SK-N-SH (cell line): ENCODE results near the gene MB21D2. TPM values are rescaled to one million over a fixed set of nuclear protein-coding genes. Genes with fewer than 3 reads are reported as not detected.

Source experiments
- CTCF ChIA-PET: fragments of 300-600, 350-600 bp; formaldehyde crosslinking; extraction: SDS; loops from one replicate; lab custom pipeline; 2021; lab: Yijun Ruan, JAX
- POLR2A ChIA-PET: fragments of 350-600 bp; sonication (Branson Sonifier 250); formaldehyde crosslinking; extraction: SDS; loops from one replicate; lab custom pipeline; 2020; ENCODE audit warnings: antibody characterized with exemption, inconsistent platforms; lab: Yijun Ruan, JAX
- DNase-seq: peaks from one replicate; pipeline ENCODE4 v3.0.0; 2012
- H2AFZ ChIP-seq: fragments of 200-600 bp; sonication (generic); 2 replicates; pipeline ENCODE4 v1.8.1; 2016; ENCODE audit warnings: antibody characterized with exemption, mild to moderate bottlenecking, low read depth
- H3F3A ChIP-seq: fragments of 200-600 bp; sonication (generic); replicated peaks from 2 replicates; pipeline ENCODE3; 2016; ENCODE audit warnings: antibody characterized with exemption, mild to moderate bottlenecking; ENCODE audit not compliant: insufficient read depth
- H3K27ac ChIP-seq, 2 experiments: fragments of 200-500 bp in 1 of 2; fragments of 200-600 bp in 1 of 2; sonication (Bioruptor generic) in 1 of 2; sonication (generic), shearing (Covaris generic) in 1 of 2; 2 replicates each; pipeline versions ENCODE4 v1.5.1 to v1.6.1; 2014 to 2016; ENCODE audit warnings: low read depth in 2 of 2, inconsistent platforms in 1 of 2, low read length in 1 of 2, mild to moderate bottlenecking in 1 of 2, mixed read lengths in 1 of 2
- H3K27me3 ChIP-seq: fragments of 200-600 bp; sonication (generic), shearing (Covaris generic); 2 replicates; pipeline ENCODE4 v1.6.1; 2016; ENCODE audit warnings: mixed run types; ENCODE audit not compliant: insufficient read depth
- H3K36me3 ChIP-seq, 2 experiments: fragments of 200-500 bp in 1 of 2; fragments of 200-600 bp in 1 of 2; sonication (Bioruptor generic) in 1 of 2; sonication (generic) in 1 of 2; replicated peaks in 1 of 2; 2 replicates each; pipeline versions ENCODE3 to v1.5.1; 2014 to 2016; ENCODE audit warnings: low read length in 1 of 2, mild to moderate bottlenecking in 1 of 2; ENCODE audit not compliant: insufficient read depth in 2 of 2, control insufficient read depth in 1 of 2
- H3K4me1 ChIP-seq, 2 experiments: fragments of 200-500 bp in 1 of 2; fragments of 200-600 bp in 1 of 2; sonication (Bioruptor generic) in 1 of 2; sonication (generic), shearing (Covaris generic) in 1 of 2; 2 replicates each; pipeline versions ENCODE4 v1.5.1 to v1.6.1; 2014 to 2016; ENCODE audit warnings: low read depth in 1 of 2, low read length in 1 of 2, mixed run types in 1 of 2; ENCODE audit not compliant: insufficient read depth in 2 of 2, control insufficient read depth in 1 of 2
- H3K4me2 ChIP-seq: fragments of 200-600 bp; sonication (generic), shearing (Covaris generic); 2 replicates; pipeline ENCODE4 v1.6.1; 2017; ENCODE audit warnings: mixed run types
- H3K4me3 ChIP-seq, 2 experiments: fragments of 200-500 bp in 1 of 2; fragments of 200-600 bp in 1 of 2; sonication (Bioruptor generic) in 1 of 2; sonication (generic), shearing (Covaris generic) in 1 of 2; 2 replicates each; pipeline versions ENCODE4 v1.5.1 to v1.8.1; 2014 to 2016; ENCODE audit warnings: low read depth in 2 of 2, inconsistent platforms in 1 of 2, low read length in 1 of 2, mild to moderate bottlenecking in 1 of 2, mixed read lengths in 1 of 2, moderate library complexity in 1 of 2
- H3K79me2 ChIP-seq: fragments of 200-600 bp; sonication (generic); 2 replicates; pipeline ENCODE4 v1.8.1; 2017; ENCODE audit warnings: mild to moderate bottlenecking; ENCODE audit not compliant: insufficient read depth
- H3K9ac ChIP-seq: fragments of 200-600 bp; sonication (generic); 2 replicates; pipeline ENCODE4 v1.6.1; 2017; ENCODE audit warnings: mixed run types
- H3K9me2 ChIP-seq: fragments of 200-600 bp; sonication (generic); 2 replicates; pipeline ENCODE4 v1.6.1; 2017; ENCODE audit warnings: mixed run types
- H3K9me3 ChIP-seq: fragments of 200-600 bp; sonication (generic); 2 replicates; pipeline ENCODE4 v1.6.1; 2017; ENCODE audit warnings: mixed run types, mild to moderate bottlenecking, moderate library complexity
- H4K20me1 ChIP-seq: fragments of 200-600 bp; sonication (generic); 2 replicates; pipeline ENCODE4 v1.6.1; 2017; ENCODE audit warnings: mild to moderate bottlenecking, mixed run types; ENCODE audit not compliant: insufficient read depth
- CHD2 ChIP-seq: fragments of 150-350 bp; IDR thresholded peaks from 2 replicates; pipeline ENCODE4 v1.6.1; 2018; ENCODE audit warnings: low read length; ENCODE audit not compliant: partially characterized antibody
- ELF1 ChIP-seq: IDR thresholded peaks from 2 replicates; pipeline ENCODE4 v1.4.0; 2012
- FOSL2 ChIP-seq: IDR thresholded peaks from 2 replicates; pipeline ENCODE4 v1.4.0; 2012; ENCODE audit warnings: low read depth, mild to moderate bottlenecking, moderate library complexity, borderline replicate concordance
- FOXJ3 ChIP-seq: sonication (generic); formaldehyde crosslinking; IDR thresholded peaks from 2 replicates; pipeline ENCODE4 v1.5.1; 2020; ENCODE audit warnings: mild to moderate bottlenecking, missing genetic modification reagents
- FOXM1 ChIP-seq: IDR thresholded peaks from 2 replicates; pipeline ENCODE4 v1.4.0; 2012; ENCODE audit warnings: low read depth, mild to moderate bottlenecking
- GATA2 ChIP-seq: sonication (generic); formaldehyde crosslinking; IDR thresholded peaks from 2 replicates; pipeline ENCODE4 v1.5.0; 2020; ENCODE audit warnings: mild to moderate bottlenecking, missing genetic modification reagents
- MEF2A ChIP-seq: IDR thresholded peaks from 2 replicates; pipeline ENCODE4 v1.4.0; 2012; ENCODE audit warnings: low read depth, borderline replicate concordance
- MXI1 ChIP-seq: IDR thresholded peaks from 2 replicates; pipeline ENCODE4 v1.6.1; 2012; ENCODE audit warnings: mild to moderate bottlenecking, low read depth, low read length, improper control_type of control experiment
- NFIC ChIP-seq: IDR thresholded peaks from 2 replicates; pipeline ENCODE4 v1.4.0; 2012; ENCODE audit warnings: borderline replicate concordance
- NRF1 ChIP-seq: IDR thresholded peaks from 2 replicates; pipeline ENCODE4 v1.6.1; 2012; ENCODE audit warnings: low read depth, mild to moderate bottlenecking, low read length
- PBX3 ChIP-seq: IDR thresholded peaks from 2 replicates; pipeline ENCODE4; 2012
- POLR2AphosphoS5 ChIP-seq: IDR thresholded peaks from 2 replicates; pipeline ENCODE4 v1.6.1; 2012; ENCODE audit warnings: low read depth, low read length
- RCOR1 ChIP-seq: fragments of 150-350 bp; IDR thresholded peaks from 2 replicates; pipeline ENCODE4 v1.6.1; 2017; ENCODE audit warnings: antibody characterized with exemption, low read length
- RXRA ChIP-seq: IDR thresholded peaks from 2 replicates; pipeline ENCODE4 v1.4.0; 2012; ENCODE audit warnings: low read depth, mild to moderate bottlenecking, borderline replicate concordance
- TAF1 ChIP-seq: IDR thresholded peaks from 2 replicates; pipeline ENCODE4 v1.6.1; 2012; ENCODE audit warnings: low read depth, mild to moderate bottlenecking, low read length, moderate library complexity, borderline replicate concordance
- TEAD4 ChIP-seq: IDR thresholded peaks from 2 replicates; pipeline ENCODE4 v1.4.0; 2012; ENCODE audit warnings: mild to moderate bottlenecking, borderline replicate concordance; ENCODE audit not compliant: insufficient read depth
- USF1 ChIP-seq: IDR thresholded peaks from 2 replicates; pipeline ENCODE4 v1.4.0; 2012; ENCODE audit warnings: low read depth, borderline replicate concordance
- YY1 ChIP-seq: IDR thresholded peaks from 2 replicates; pipeline ENCODE4 v1.4.0; 2012; ENCODE audit warnings: low read depth, mild to moderate bottlenecking
- ZBTB33 ChIP-seq: IDR thresholded peaks from 2 replicates; pipeline ENCODE4 v1.4.0; 2012; ENCODE audit warnings: low read depth, borderline replicate concordance
- WGBS: methylation state at CpG from one replicate; pipeline ENCODE4 v1.1.6; 2017; ENCODE audit warnings: low lambda C conversion rate; 5-methylcytosine and 5-hydroxymethylcytosine counted together
- polyA plus RNA-seq, 3 experiments: library from polyadenylated mRNA; depleted of rRNA; stranded (reverse); fragments of >200 nt; gene quantifications; 2 replicates each; pipeline ENCODE4 v1.2.3, GENCODE V29; 2012
- TF ChIP-seq, protein P1 (sequence below): IDR thresholded peaks from 2 replicates; pipeline ENCODE4 v1.4.0; 2012; ENCODE audit warnings: low read depth
- TF ChIP-seq, protein P2 (sequence below): IDR thresholded peaks from 2 replicates; pipeline ENCODE4 v1.6.1; 2012; ENCODE audit warnings: mild to moderate bottlenecking, low read depth, low read length, moderate library complexity

MB21D2 gene
- polyA plus RNA-seq, 1 of the 3 experiments (the other 2 are of a cell fraction) = 12.7 TPM

DNA sequence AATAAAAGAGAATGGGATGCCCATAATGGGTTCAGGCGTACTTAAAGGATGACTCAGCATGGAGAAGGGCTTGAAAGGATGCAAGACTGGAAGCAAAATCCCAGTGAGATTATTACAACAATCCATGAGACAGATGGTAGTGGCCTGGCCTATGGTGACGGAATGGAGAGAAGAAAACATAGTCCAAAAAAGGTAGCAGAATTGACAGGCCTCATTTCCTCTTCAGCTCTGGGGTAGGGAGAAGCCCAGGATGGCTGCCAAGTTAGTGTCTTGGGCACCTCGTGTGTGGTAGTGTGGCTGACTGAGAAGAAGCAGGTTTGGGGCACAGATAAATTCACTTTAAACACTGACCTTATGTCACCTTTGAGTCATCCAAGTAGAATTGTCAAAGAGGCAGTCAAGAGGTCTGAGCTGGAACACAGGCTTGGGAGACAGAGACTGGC, 18.1 kb downstream of the MB21D2 start (continued):
- TF ChIP-seq ZBTB33 (no peak), ELF1 (no peak), FOXM1 (peak; percentile 60; the same call in 1 of the 2 replicates), USF1 (no peak), TEAD4 (peak; percentile 73)
- TF ChIP-seq, protein P1, sequence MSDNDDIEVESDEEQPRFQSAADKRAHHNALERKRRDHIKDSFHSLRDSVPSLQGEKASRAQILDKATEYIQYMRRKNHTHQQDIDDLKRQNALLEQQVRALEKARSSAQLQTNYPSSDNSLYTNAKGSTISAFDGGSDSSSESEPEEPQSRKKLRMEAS = no peak
- TF ChIP-seq, all 33 proteins: peak for 11

GRCh38 chr3:192897005-192897404, 20.7 kb downstream of the MB21D2 start:
- Histone ChIP-seq H3F3A (peaks cover 33% of the 10 kb centered on the region), H2AFZ (no peak overlapping the region), H3K27ac (no peak overlapping the region), H3K36me3 (no peaks in the 10 kb centered on the region), H3K79me2 (peaks cover 76% of the 10 kb centered on the region), H3K4me3 (no peak overlapping the region), H3K4me2 (no peak overlapping the region), H3K4me1 (peaks cover 0 to 28% of the 10 kb centered on the region in 2 experiments; a peak in 2 of 4 replicates), H3K27me3 (no peaks in the 10 kb centered on the region), H4K20me1 (no peaks in the 10 kb centered on the region), H3K9me2 (no peaks in the 10 kb centered on the region), H3K9ac (no peak overlapping the region), H3K9me3 (no peaks in the 10 kb centered on the region)
- WGBS = 81% methylated on average over 5 of the region's 5 CpGs
- DNase-seq = no peak
- CTCF ChIA-PET = interaction anchor here (0.6 to 1.2 kb wide), 3 partner anchors 8 to 21 kb away, joined by 3 to 4 read pairs (median 3); no protein-coding TSS in a partner anchor
- POLR2A ChIA-PET = no interaction called here
- TF ChIP-seq, protein P1 = no peak
- TF ChIP-seq FOXM1 (no peak), RXRA (no peak), YY1 (no peak), CHD2 (no peak), TAF1 (no peak), NRF1 (no peak), MEF2A (no peak), POLR2AphosphoS5 (no peak), FOSL2 (no peak), MXI1 (no peak), RCOR1 (no peak), NFIC (no peak), FOXJ3 (CRISPR knock-in tag) (no peak), GATA2 (CRISPR knock-in tag) (no peak), PBX3 (no peak), TEAD4 (no peak)
- TF ChIP-seq, protein P2, sequence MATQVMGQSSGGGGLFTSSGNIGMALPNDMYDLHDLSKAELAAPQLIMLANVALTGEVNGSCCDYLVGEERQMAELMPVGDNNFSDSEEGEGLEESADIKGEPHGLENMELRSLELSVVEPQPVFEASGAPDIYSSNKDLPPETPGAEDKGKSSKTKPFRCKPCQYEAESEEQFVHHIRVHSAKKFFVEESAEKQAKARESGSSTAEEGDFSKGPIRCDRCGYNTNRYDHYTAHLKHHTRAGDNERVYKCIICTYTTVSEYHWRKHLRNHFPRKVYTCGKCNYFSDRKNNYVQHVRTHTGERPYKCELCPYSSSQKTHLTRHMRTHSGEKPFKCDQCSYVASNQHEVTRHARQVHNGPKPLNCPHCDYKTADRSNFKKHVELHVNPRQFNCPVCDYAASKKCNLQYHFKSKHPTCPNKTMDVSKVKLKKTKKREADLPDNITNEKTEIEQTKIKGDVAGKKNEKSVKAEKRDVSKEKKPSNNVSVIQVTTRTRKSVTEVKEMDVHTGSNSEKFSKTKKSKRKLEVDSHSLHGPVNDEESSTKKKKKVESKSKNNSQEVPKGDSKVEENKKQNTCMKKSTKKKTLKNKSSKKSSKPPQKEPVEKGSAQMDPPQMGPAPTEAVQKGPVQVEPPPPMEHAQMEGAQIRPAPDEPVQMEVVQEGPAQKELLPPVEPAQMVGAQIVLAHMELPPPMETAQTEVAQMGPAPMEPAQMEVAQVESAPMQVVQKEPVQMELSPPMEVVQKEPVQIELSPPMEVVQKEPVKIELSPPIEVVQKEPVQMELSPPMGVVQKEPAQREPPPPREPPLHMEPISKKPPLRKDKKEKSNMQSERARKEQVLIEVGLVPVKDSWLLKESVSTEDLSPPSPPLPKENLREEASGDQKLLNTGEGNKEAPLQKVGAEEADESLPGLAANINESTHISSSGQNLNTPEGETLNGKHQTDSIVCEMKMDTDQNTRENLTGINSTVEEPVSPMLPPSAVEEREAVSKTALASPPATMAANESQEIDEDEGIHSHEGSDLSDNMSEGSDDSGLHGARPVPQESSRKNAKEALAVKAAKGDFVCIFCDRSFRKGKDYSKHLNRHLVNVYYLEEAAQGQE = no peak
